Calu3 (cell line): ENCODE data around the gene ALKBH5. TPM values are rescaled to one million over a fixed set of nuclear protein-coding genes. Genes with fewer than 3 reads are reported as not detected.

Source experiments
- BruUV-seq: library from RNA; stranded (reverse); fragments of 400-500 nt; replicated peaks from 2 replicates; lab custom pipeline; 2021; lab: Mats Ljungman, UMichigan
- CTCF ChIA-PET: fragments of 300-600 bp; sonication (Branson Sonifier 250); formaldehyde crosslinking; loops from one replicate; lab custom pipeline; 2022; ENCODE audit warnings: antibody characterized with exemption; lab: Charles Lee
- DNase-seq: peaks from one replicate; pipeline ENCODE4 v3.0.0; 2022
- H3K27ac Mint-ChIP-seq: one replicate; pipeline ENCODE4 v1.8.0; 2022; ENCODE audit warnings: mixed read lengths; ENCODE audit not compliant: unreplicated experiment
- H3K27me3 Mint-ChIP-seq: one replicate; pipeline ENCODE4 v1.8.0; 2022; ENCODE audit warnings: mixed read lengths; ENCODE audit not compliant: unreplicated experiment
- H3K36me3 Mint-ChIP-seq: one replicate; pipeline ENCODE4 v1.8.0; 2022; ENCODE audit warnings: mild to moderate bottlenecking, moderate library complexity, mixed read lengths; ENCODE audit not compliant: insufficient read depth, unreplicated experiment
- H3K4me1 Mint-ChIP-seq: one replicate; pipeline ENCODE4 v1.8.0; 2022; ENCODE audit warnings: mild to moderate bottlenecking, low read depth, mixed read lengths; ENCODE audit not compliant: unreplicated experiment
- H3K4me3 Mint-ChIP-seq: one replicate; pipeline ENCODE4 v1.8.0; 2022; ENCODE audit warnings: mild to moderate bottlenecking, low read depth, moderate library complexity, mixed read lengths; ENCODE audit not compliant: unreplicated experiment
- H3K9me3 Mint-ChIP-seq: one replicate; pipeline ENCODE4 v1.8.0; 2022; ENCODE audit warnings: low read depth, mixed read lengths; ENCODE audit not compliant: unreplicated experiment
- CTCF ChIP-seq: fragments of 200-600 bp; IDR thresholded peaks from one replicate; pipeline ENCODE4 v1.8.0; 2022; ENCODE audit warnings: antibody characterized with exemption; ENCODE audit not compliant: unreplicated experiment
- intact Hi-C: fragments of 100-400 bp; cut with micrococcal nuclease; formaldehyde crosslinking; loops from one replicate; pipeline ENCODE4 v1.10.0; 2022; ENCODE audit not compliant: unreplicated experiment
- total RNA-seq: library from RNA; stranded (reverse); gene quantifications from 2 replicates; pipeline ENCODE4 v1.2.3, GENCODE V29; 2022

ALKBH5 gene
- total RNA-seq, 1 experiment from 2014 or later: 51.7 TPM

DNA sequence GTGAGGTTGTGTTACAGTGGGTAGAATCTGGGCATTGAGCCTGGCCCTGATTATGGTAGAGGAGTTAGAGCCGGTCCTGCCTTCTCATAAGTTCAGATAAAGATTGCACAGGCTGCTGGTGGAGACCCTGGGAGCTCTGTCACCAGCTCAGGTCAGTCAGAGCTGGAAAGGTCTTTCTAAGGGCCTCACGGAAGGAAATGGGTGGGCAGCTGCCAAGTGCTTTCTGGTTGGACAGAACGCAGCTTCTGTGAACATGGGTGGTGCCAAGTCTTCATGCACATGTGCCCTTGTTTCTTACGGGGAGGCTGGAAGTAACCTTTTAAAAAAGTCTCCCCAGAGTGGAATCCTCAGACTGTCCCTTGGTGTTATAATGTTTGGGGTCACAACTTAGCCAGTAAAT is 14.9 kb downstream of the ALKBH5 start:
- DNase-seq: no peak
- no peak for TF ChIP-seq CTCF
- H3K27ac Mint-ChIP-seq: no peak overlapping the region
- no peaks in the 10 kb centered on the region for H3K9me3 Mint-ChIP-seq
- H3K36me3 Mint-ChIP-seq: peaks cover 12% of the 10 kb centered on the region
- H3K4me3 Mint-ChIP-seq: no peak overlapping the region
- CTCF ChIA-PET: no interaction called here
- intact Hi-C loops: no loop called here
- no peaks in the 10 kb centered on the region for H3K27me3 Mint-ChIP-seq
- H3K4me1 Mint-ChIP-seq: no peaks in the 10 kb centered on the region
- no TSS peak for BruUV-seq

- intact Hi-C loops: no loop called here
- Mint-ChIP-seq H3K27me3 (no peaks in the 10 kb centered on the region), H3K4me3 (no peak overlapping the region), H3K27ac (no peak overlapping the region), H3K4me1 (no peaks in the 10 kb centered on the region), H3K9me3 (no peaks in the 10 kb centered on the region), H3K36me3 (peaks cover 10% of the 10 kb centered on the region)
- TF ChIP-seq CTCF: no peak
- no peak for DNase-seq
- CTCF ChIA-PET: no interaction called here
- no TSS peak for BruUV-seq
Measured at GRCh38 chr17:18201108-18201507, 17.5 kb downstream of the ALKBH5 start.

GRCh38 chr17:18203308-18203707 is 19.7 kb downstream of the ALKBH5 start:
- no peak overlapping the region for H3K4me3 Mint-ChIP-seq
- no peaks in the 10 kb centered on the region for H3K27me3 Mint-ChIP-seq
- TF ChIP-seq CTCF: no peak
- CTCF ChIA-PET: no interaction called here
- no peak for DNase-seq
- H3K27ac Mint-ChIP-seq: no peak overlapping the region
- peaks cover 14% of the 10 kb centered on the region for H3K36me3 Mint-ChIP-seq
- H3K9me3 Mint-ChIP-seq: no peaks in the 10 kb centered on the region
- intact Hi-C loops: no loop called here
- no TSS peak for BruUV-seq
- H3K4me1 Mint-ChIP-seq: no peaks in the 10 kb centered on the region

GRCh38 chr17:18205861-18206260 is 22.2 kb downstream of the ALKBH5 start:
- H3K36me3 Mint-ChIP-seq: peaks cover 25% of the 10 kb centered on the region
- no peak overlapping the region for H3K4me3 Mint-ChIP-seq
- no peak overlapping the region for H3K27ac Mint-ChIP-seq
- DNase-seq: no peak
- H3K4me1 Mint-ChIP-seq: no peaks in the 10 kb centered on the region
- no peaks in the 10 kb centered on the region for H3K27me3 Mint-ChIP-seq
- H3K9me3 Mint-ChIP-seq: no peaks in the 10 kb centered on the region
- CTCF ChIA-PET: no interaction called here
- no peak for TF ChIP-seq CTCF
- intact Hi-C loops: no loop called here
- no TSS peak for BruUV-seq
